Fibroblast of peridontal ligament (primary cell): ENCODE measurements around the gene JTB.

ENCODE experiments used
- DNase-seq: peaks from one replicate; pipeline ENCODE4 v3.0.0-alpha.2; 2010; ENCODE audit errors: extremely low read depth

Gene JTB

DNA sequence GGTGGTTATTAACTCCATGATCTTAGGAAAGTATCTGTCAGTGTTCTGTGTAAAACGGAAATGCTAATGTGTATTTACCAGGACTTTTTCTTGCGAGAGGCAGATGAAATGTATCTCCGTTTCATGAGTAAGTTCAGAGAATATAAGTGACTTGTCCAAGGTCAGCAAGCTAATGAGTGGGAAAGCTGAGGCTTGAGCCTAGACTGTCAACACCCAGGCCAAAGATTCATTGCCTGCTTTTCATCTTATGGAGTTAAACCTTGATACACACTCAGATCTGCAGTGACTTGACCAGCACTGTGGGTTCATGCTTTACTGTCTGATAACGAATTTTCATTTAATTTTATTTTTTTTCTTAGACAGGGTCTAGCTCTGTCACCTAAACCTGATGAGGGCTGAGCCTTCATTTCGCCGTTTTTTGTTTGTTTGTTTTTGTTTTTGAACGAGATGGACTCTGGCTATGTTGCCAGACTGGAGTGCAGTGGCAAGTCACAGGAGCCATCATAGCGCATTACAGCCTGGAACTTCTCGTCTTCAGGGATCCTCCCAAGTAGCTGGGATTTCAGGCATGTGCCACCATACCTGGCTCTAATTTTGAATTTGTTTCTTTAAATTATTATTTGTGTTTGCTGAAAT, 918 bp upstream of the JTB start:
- no peak for DNase-seq

DNA sequence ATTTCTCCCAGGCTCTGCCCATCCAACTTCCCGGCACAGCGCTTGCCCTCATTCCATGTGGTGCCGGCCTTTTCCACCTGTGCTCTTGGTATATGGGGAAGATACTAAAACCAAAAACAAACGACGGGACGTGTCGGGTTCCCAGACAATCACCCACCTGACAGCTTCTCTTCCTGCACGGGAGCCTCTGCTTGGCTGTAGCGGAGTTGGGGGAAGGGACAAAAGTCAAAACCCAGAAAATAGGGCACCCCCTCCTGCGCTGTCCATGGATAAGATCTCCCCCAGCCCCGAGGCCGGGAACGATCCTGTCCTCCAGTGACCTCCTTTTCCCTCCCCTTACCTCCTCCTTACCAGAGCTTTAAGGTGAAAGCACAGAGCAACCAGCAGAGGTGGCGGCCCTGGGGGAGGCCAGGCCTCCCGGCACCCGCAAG, 640 bp downstream of the JTB start:
- DNase-seq = no peak

DNA sequence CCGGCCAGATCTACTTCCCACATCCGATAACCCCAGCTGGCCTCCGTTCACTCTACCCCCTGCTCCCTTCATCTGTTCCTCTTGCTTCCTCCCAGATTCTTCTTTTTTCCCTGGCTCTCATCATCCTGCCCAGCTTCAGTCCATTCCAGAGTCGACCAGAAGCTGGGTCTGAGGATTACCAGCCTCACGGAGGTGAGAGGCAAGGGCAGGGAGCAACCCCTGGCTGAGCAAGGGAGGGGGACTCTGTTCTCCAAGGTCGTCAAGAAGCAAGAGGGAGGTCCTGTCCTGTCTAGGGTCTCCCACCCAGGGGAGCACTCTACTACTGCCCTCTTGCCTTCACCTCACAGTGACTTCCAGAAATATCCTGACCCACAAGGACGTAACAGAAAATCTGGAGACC, 3.9 kb downstream of the JTB start:
- no peak for DNase-seq

DNA sequence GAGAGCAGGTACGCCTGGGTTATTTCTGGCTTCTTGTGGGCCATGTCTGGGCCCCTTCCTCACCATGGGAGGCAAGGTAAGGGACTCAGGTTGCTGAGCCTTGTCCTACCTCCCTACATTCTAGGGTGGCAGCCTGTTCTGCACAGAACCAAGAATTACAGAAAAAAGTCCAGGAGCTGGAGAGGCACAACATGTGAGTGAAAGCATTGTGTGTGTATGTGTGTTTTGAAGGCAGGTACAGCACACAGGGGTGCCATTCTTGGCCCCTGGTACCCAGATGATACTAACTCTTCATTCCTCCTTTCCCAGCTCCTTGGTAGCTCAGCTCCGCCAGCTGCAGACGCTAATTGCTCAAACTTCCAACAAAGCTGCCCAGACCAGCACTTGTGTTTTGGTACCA, 4.4 kb downstream of the JTB start:
- no peak for DNase-seq

DNA sequence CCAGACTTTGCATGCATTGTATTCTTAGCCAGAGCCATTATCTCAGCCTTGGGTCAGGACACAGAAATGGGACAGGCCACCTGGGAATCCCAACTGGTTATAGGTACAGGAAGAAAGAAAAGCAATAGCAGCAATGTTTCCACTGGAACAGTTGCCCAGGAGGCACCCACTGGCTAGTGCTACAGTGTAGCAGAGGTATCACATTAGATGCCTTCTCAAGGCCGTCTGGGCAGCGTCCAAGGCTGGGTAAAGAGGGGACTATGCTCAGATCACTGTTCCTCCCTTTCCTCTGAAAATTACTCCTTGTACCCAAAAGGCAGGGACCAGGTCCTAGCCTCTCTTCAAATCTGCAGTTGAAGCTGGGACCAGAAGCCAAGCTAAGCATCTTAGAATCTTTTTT, 7.1 kb downstream of the JTB start:
- no peak for DNase-seq

DNA sequence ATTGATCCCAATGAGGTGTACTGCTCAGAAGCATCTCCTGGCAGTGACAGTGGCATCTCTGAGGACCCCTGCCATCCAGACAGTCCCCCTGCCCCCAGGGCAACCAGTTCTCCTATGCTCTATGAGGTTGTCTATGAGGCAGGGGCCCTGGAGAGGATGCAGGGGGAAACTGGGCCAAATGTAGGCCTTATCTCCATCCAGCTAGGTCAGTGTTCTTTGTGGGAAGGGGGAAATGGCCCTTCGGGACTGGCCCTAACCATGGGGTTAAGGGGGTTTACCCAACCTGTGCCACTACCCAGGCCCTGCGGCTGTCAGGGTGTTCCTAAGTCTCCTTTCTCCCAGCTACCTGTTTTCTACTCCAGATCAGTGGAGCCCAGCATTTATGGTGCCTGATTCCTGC, 8.5 kb downstream of the JTB start:
- DNase-seq = no peak

DNA sequence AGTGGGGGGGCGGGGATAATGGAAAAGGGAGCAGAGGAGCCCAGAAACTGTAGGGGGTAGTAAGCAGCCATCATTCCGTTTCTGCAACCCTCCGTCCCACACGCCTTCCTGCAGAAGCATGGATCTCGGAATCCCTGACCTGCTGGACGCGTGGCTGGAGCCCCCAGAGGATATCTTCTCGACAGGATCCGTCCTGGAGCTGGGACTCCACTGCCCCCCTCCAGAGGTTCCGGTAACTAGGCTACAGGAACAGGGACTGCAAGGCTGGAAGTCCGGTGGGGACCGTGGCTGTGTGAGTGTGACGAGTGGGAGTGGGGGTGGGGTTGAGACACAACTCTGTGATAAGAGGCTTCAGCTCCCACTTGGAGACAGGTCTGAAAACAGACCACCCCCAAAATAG, 9.1 kb downstream of the JTB start:
- no peak for DNase-seq

DNA sequence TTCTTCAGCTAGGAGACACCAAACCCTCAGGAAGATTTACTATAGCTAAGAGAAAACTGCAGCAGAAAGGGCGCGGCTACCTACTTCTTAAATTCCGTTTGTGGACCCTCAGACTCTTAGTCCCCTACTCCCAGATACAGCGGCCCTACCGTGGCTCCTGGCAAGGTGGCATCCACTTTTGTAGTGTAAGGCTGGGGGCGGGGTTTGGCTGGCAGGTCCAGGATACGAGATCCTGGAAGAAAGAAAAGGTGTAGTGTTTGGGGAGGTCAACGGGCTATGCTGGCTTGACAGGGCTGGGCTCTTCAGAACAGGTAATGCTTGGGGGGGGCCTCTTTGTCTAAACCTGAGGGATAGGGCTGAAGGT, 9.5 kb downstream of the JTB start:
- DNase-seq = no peak

DNA sequence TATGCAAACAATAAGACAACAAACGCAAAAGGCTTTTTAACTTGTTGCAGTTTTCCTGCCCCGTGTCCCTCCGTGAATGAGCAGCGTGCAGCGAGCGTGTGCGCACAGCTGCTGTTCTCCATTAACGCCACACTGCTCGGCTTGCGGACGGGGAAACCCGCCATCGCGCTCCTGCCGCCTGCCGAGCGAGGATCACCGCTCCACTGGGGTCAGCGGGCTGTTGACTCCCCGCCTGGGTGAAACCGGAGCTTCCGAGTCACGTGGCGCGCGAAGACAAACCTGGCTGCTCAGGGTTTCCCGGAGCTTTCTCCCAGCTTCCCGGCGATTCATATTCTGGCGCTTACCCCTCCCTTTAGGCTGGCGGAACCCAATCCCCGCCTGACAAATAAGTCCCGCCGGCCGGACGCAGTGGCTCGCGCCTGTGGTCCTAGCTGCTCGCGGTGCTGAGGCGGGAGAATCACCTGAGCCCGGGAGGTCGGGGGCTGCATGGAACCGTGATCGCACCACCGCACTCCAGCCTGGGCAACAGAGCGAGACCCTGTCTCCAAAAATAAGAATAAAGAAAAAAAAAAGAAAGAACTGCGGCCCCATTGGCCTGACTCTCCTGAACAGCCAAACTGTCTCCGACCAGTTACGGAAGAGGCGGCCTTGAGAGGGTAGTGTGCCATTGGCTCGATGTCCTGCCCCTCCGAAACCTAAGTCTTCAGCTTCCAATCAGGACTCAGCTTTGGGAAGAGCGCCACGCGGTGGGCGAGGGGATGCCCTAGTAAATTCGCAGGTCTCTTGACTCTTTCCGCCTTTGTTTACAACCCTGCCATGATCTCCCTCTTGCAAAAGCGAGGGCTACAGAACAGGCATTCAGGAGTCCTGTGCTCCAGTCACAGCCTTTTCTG, 10.1 kb downstream of the JTB start, which contains the start of gene CREB3L4:
TSS of gene CREB3L4 (plus strand) at position 796 of the 893 bp plus-strand sequence. CDS start 624 bp downstream, outside the sequence.
- peak; percentile 98 for DNase-seq

DNA sequence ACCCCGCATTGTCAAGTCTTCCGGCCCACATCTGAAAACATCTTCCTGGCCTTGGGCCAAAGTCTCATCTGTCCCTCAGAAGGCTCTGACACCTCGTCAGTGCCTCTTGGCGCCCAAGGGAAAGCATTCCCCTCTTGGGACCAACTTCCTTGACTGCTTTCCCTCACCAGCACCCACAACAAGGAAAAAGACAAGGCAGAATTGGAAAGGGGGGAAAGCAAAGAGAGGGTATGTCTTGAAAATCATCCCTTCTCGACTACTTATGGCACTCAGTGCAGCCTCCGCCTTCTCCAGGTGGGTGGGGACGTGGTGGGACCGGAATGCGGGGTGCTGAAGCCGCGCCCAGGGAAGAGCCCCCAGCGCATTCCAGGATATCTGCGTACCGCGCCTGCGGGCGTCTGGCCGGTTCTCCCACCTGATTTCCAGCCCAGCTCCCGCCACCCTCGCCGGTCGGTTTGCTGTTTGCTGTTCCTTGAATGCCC, 13.6 kb downstream of the JTB start:
- DNase-seq = no peak

DNA sequence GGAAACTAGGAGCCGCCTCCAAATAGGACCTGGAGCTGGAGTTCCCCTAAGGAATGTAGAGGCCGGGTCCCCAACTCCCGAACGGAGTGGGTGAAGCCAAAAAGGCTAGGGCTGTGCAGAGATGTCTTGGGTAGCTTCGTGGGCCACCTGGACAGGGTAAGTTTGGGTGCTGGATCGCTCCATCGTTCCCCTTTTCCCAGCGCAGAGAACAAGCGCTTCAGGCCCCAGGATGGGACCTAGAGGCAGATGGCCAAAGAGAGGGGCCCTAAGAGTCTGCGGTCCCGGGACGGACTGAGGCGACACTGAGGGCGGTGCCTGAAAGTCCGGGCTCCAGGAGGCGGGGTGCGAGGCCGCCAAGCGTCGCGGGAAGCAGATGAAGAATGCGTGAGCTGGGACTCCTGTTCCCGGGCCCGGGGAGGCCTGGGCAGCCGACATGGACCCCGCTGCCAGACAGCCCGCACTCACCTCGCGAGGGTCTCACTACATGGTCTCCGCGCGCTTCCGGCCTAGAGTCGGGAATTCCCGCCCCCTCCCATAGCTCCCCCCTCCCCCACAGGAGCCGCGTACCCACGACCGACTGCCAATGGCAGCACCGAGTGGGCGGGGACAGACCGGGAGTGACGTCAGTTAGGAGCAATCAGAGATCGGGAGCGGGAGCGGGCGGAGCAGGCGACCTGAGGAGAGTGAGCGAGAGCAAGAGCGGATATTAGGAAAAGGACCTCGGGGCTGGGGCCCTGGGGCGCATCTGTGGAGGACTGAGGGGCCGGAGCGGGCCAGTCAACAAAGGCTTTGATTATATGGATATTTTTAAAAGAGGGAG, 14.2 kb downstream of the JTB start, which contains the start of gene SLC39A1:
TSS of gene SLC39A1 (minus strand) at position 508 of the 820 bp plus-strand sequence. CDS start 822 bp downstream, outside the sequence.
- DNase-seq = peak; percentile 94

DNA sequence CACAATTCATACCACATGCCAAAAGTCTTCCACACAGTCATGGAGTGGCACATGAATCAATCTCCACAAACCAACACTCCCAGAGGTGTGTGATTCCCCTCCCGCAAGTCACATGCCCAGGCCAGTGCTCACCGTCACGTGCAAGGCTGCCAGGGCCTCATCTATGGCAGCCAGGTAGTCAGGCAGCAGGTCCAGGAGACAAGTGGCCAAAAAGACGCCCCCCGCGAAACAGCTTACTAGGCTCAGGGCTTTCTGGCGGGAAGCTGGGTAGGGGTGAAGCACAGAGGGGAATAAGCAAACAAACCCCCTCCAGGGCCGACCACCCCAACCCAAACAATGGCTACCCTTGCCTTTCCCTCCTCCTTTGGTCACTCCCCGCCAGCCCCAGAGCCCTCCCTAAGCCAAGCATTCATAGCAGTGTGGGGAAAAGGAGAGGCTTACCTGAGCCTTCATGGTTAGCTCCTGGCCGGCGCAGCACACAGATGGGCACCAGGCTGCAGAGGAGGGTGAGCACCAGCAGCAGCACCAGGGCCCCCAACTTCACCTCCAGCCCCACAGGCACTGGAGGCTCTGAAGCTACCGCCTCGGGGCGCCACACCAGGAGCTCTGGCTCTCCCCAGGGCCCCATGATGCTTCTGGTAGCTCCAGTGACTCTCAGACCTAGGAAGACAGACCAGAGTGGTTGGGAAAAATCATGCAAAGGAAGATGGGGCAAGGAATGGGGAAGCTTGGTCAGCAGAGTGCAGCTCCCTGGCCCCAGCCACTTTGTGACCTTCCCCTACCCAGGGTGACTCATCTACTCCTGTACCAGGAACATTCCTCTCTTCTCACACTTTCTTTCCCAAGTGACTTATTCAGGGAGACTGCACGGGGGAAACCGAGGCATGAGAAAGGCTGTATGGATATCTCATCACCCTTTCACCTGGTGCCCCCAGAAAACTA, 15.1 kb downstream of the JTB start:
- no peak for DNase-seq

DNA sequence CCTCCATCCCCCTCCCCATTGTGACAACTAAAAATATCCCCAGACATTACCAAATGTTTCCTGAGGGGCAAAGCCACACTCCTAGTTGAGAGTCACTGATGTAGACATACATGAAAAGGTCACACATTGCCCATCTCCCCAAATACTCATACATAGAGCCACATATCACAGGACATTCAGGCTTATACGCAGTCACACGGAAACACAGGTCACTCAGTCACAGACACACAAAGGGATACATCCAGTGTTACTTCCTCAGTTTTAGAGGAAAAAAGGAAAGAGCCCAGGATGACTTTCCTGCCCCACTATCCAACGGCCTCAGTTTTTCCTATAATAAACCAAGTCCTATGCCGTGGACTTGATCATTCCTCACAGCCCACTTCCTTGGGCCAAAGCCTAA, 16.1 kb downstream of the JTB start:
- DNase-seq = no peak

DNA sequence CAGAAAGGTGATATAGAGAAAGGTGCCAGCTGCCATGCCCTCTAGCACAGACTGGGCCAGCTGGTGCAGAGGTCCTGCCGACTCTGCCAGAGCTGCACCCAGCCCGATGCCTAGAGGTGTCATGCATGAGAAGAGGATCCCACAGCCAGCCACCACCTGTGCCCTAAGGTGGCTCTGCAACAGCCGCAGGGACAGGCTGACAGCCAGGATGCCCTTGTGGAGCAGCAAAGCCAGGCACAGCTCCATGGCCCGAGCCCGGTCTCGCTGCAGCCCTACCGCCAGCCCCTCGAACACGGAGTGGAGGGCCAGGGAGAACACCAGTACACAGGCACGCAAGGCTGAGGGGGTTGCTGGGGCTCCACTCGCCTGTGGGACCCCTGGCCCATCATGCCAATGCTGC, 17.3 kb downstream of the JTB start:
- no peak for DNase-seq

DNA sequence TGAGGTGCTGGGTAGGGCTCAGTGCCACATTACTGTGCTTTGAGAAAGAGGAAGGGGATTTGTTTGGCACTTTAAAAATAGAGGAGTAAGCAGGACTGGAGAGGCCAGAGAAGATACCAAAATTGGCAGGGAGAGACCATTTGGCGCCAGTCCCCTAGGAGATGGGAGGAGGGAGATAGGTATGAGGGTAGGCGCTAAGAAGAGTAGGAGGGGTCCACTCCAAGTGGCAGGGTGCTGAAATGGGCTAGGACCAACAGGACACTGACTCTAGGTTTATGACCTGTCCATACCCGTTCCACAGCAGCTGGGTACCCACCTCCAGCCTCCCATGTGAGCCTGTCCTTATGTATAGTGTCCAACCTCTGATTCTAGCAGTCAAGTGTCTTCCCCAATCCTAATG, 18.0 kb downstream of the JTB start:
- DNase-seq = no peak

DNA sequence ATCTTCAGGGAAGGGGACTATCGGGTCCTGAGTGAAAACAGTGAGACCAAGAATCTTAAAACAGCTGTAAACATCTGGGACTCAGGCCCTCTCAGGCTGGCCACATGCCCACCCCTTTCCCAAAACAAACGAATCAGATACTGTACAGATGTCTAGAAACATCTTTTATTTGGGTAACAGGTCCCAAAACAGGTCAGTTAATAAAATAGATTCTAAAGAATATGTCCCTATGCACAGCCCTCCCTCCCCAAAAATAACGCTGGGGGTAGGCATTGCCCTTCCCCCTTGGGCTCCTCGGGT, 18.6 kb downstream of the JTB start:
- no peak for DNase-seq

DNA sequence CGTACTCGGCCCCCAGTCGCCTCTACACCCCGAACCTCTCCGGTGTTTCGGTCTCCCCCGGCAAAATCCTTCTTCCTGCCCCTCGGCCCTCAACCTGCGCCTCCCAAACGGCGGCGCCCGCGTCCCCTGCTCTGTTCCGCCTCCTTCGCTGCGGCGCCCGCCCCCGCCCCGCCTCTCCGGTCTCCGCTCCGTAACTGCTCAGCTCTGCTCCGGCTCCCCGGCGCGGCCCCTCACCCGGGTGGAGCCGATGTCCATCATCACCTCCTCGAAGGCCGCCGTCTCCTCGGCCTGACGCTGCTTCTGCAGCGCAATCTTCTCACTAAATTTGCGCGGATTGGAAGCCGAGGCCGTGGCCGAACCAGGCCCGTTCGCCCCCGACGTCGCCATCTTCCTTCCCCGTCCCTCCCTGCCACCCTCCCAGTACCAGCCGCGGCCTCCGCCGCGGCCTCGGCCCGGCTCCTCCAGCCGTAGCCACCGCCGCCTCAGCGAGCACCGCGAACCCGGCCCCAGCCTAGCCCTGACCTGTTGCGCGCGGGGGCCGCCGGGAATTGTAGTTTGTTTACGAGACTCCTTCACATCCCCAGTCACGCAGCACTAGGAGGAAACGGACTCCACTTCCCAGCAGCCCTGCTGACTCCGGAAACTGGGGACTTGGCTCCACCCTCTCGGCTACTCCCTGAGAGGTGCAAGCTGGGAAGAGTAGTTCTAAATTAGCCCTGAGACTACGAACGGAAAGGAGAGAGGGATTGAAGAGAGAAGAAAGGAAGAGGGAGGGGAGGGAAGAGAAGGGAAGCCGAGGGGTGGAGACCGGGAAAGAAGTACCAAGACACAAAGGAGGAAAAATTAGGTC, 19.1 kb downstream of the JTB start, which contains the start of gene CRTC2:
TSS of gene CRTC2 (minus strand) at position 502 of the 850 bp plus-strand sequence. CDS start at position 387, 115 bp downstream.
- DNase-seq = peak; percentile 98

DNA sequence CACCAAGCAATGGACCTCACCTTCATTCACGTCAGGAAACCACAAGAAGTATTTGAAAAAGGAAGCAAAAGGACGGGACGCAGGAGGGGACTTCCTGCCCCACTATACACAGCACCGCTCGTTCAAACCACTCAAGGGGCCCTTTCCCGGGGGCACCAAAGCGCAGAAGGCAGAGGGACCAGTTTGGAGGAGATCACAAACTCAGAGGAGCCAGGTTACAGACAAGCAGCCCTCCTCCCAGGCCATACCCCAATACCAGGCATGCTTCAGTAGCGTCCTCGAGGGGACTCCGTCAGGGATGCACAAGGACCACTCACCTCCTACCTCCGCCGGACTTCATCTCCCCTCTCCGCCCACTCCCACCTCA, 19.7 kb downstream of the JTB start:
- DNase-seq = no peak

DNA sequence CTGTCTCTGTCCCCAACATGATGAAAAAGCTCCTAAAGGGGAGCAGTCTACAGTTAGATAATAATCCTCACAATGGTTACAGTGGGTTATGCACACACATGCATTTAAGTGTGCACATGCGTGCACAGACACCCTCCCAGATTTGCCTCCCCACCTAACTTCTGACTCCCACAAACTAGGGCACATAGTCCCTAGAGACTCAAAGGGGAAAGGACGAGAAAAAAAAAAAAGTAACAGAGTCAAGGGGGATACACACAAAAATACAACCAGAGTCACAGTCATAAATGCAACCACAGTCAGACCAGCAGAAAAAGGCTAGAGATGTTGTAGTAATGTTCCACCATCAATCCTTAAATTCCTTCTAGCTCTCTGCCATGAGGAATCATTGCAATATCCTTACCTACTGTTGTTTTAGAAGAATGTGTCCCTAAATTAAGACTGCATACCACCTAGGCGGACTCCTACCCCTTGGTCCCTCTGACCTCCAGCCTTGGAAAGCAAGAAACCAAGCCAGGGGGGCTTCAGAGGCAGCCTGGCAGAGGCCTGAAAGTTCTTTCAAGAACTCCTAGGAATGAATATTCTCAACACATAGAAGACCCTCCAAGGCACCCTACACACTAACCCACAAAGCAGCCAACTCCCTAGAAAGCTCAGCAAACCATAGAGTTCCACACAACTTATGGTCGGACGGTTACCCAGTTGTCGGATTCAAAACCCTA, 20.3 kb downstream of the JTB start:
- DNase-seq = no peak

DNA sequence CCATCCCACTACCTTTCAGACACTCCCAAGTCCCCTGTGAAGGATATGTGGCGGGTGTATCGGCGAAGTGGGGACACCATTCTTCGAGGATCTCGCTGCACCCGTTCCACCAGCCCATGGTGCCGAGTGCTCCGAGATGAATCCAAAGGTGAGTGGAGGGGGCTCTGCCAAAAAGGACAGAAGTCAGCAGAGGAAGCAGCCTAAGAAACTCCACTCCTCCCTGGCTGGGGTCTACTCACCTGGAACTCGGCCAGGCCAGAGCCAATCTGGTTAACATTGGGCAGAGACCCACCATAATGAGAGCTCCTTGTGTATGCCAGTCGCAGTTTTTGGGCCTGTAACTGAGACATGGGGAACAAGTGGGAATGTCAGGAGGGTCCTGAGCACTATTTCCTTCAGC, 22.6 kb downstream of the JTB start:
- DNase-seq = no peak
